IMR-90 (cell line): ENCODE measurements around the gene VPS26C. TPM values are rescaled to one million over a fixed set of nuclear protein-coding genes. Genes with fewer than 3 reads are reported as not detected.

Experiments used
- ATAC-seq: fragments of 200-7000 bp; cut with Tn5 transposase; 2 replicates; pipeline ENCODE4 v1.9.1; 2020; ENCODE audit warnings: low read depth, mild to moderate bottlenecking, moderate library complexity
- BruUV-seq: library from RNA; stranded (reverse); fragments of 400-500 nt; replicated peaks from 2 replicates; lab custom pipeline; 2021; lab: Mats Ljungman, UMichigan
- CTCF ChIA-PET: fragments of 300-600 bp; formaldehyde crosslinking; extraction: SDS; loops from one replicate; lab custom pipeline; 2021; ENCODE audit warnings: antibody characterized with exemption; lab: Yijun Ruan, JAX
- POLR2A ChIA-PET: fragments of 300-600 bp; sonication (Branson Sonifier 250); formaldehyde crosslinking; loops from one replicate; lab custom pipeline; 2022; ENCODE audit warnings: antibody characterized with exemption; ENCODE audit not compliant: unreplicated experiment; lab: Charles Lee
- DNase-seq: peaks from one replicate; pipeline ENCODE4 v3.0.0; 2013
- H2AFZ ChIP-seq: replicated peaks from 2 replicates; pipeline ENCODE3; 2013; ENCODE audit warnings: low read length, mild to moderate bottlenecking; ENCODE audit not compliant: poor library complexity
- H2AK5ac ChIP-seq: 2 replicates; pipeline ENCODE4 v1.6.1; 2013; ENCODE audit warnings: low read depth, low read length, inconsistent platforms
- H2AK9ac ChIP-seq: replicated peaks from 2 replicates; pipeline ENCODE3; 2013; ENCODE audit warnings: mild to moderate bottlenecking, low read depth, low read length, moderate library complexity; ENCODE audit not compliant: poor library complexity
- H2BK120ac ChIP-seq: 2 replicates; pipeline ENCODE4 v1.6.1; 2013; ENCODE audit warnings: low read depth, low read length, inconsistent platforms
- H2BK15ac ChIP-seq: 3 replicates; pipeline ENCODE4 v1.6.1; 2013; ENCODE audit warnings: low read depth, low read length, inconsistent platforms
- H2BK20ac ChIP-seq: 2 replicates; pipeline ENCODE4 v1.6.1; 2013; ENCODE audit warnings: low read depth, mild to moderate bottlenecking, inconsistent platforms, low read length, moderate library complexity
- H2BK5ac ChIP-seq: 2 replicates; pipeline ENCODE4 v1.6.1; 2013; ENCODE audit warnings: mild to moderate bottlenecking, low read depth, low read length, inconsistent platforms; ENCODE audit not compliant: poor library complexity, severe bottlenecking
- H3K14ac ChIP-seq: replicated peaks from 2 replicates; pipeline ENCODE4 v1.6.1; 2013; ENCODE audit warnings: low read depth, low read length, inconsistent platforms
- H3K18ac ChIP-seq: 2 replicates; pipeline ENCODE4 v1.6.1; 2013; ENCODE audit warnings: low read depth, low read length, control low read depth
- H3K23ac ChIP-seq: 2 replicates; pipeline ENCODE4 v1.6.1; 2013; ENCODE audit warnings: low read depth, low read length, inconsistent platforms
- H3K27ac ChIP-seq: 2 replicates; pipeline ENCODE4 v1.5.1; 2013; ENCODE audit warnings: mild to moderate bottlenecking, control low read depth, low read length; ENCODE audit not compliant: insufficient read depth
- H3K27me3 ChIP-seq: 2 replicates; pipeline ENCODE4 v1.6.1; 2013; ENCODE audit warnings: low read length; ENCODE audit not compliant: control insufficient read depth, insufficient read depth
- H3K36me3 ChIP-seq: 2 replicates; pipeline ENCODE4 v1.6.1; 2013; ENCODE audit warnings: low read length, mixed read lengths; ENCODE audit not compliant: control insufficient read depth, insufficient read depth
- H3K4ac ChIP-seq: 2 replicates; pipeline ENCODE4 v1.6.1; 2013; ENCODE audit warnings: low read depth, low read length, inconsistent platforms
- H3K4me1 ChIP-seq: 2 replicates; pipeline ENCODE4 v1.6.1; 2013; ENCODE audit warnings: low read length, mixed read lengths; ENCODE audit not compliant: control insufficient read depth, insufficient read depth
- H3K4me2 ChIP-seq: 2 replicates; pipeline ENCODE4 v1.6.1; 2013; ENCODE audit warnings: low read depth, mild to moderate bottlenecking, control low read depth, low read length, moderate library complexity
- H3K4me3 ChIP-seq: 2 replicates; pipeline ENCODE4 v1.5.1; 2013; ENCODE audit warnings: low read depth, mild to moderate bottlenecking, control low read depth, low read length, moderate library complexity; ENCODE audit not compliant: insufficient read depth
- H3K56ac ChIP-seq: 2 replicates; pipeline ENCODE4 v1.6.1; 2013; ENCODE audit warnings: low read length, inconsistent platforms; ENCODE audit not compliant: insufficient read depth; ENCODE audit errors: extremely low read depth
- H3K79me1 ChIP-seq, 2 experiments: 2 replicates each; pipeline ENCODE4 v1.6.1; 2013; ENCODE audit warnings: low read length in 2 of 2, inconsistent platforms in 1 of 2, low read depth in 1 of 2
- H3K9ac ChIP-seq: 2 replicates; pipeline ENCODE4 v1.6.1; 2013; ENCODE audit warnings: low read depth, low read length, control low read depth
- H3K9me1 ChIP-seq: 2 replicates; pipeline ENCODE4 v1.6.1; 2013; ENCODE audit warnings: low read length, inconsistent platforms; ENCODE audit not compliant: insufficient read depth
- H3K9me3 ChIP-seq: 2 replicates; pipeline ENCODE4 v1.6.1; 2013; ENCODE audit warnings: low read length; ENCODE audit not compliant: control insufficient read depth, insufficient read depth
- H4K20me1 ChIP-seq: 2 replicates; pipeline ENCODE4 v1.6.1; 2013; ENCODE audit warnings: low read length, inconsistent platforms; ENCODE audit not compliant: insufficient read depth
- H4K5ac ChIP-seq: 2 replicates; pipeline ENCODE4 v1.6.1; 2013; ENCODE audit warnings: mild to moderate bottlenecking, low read depth, low read length, control low read depth
- H4K8ac ChIP-seq, 2 experiments: 2 replicates each; pipeline ENCODE4 v1.6.1; 2013; ENCODE audit warnings: low read depth in 2 of 2, low read length in 2 of 2, control low read depth in 1 of 2, inconsistent platforms in 1 of 2
- H4K91ac ChIP-seq: 2 replicates; pipeline ENCODE4 v1.6.1; 2013; ENCODE audit warnings: low read depth, low read length, inconsistent platforms; ENCODE audit not compliant: insufficient read depth
- CEBPB ChIP-seq: IDR thresholded peaks from 2 replicates; pipeline ENCODE4 v1.6.1; 2012; ENCODE audit warnings: low read depth, low read length, improper control_type of control experiment
- POLR2A ChIP-seq: IDR thresholded peaks from 2 replicates; pipeline ENCODE4 v1.6.1; 2012; ENCODE audit warnings: mild to moderate bottlenecking, low read depth, low read length
- RAD21 ChIP-seq: IDR thresholded peaks from 2 replicates; pipeline ENCODE4 v1.6.1; 2012; ENCODE audit warnings: low read length, improper control_type of control experiment
- WGBS, 2 experiments: methylation state at CpG; one replicate each; pipeline versions ENCODE4 v1.1.5 to v1.1.7; 2013; ENCODE audit warnings: missing lambda C conversion rate in 2 of 2; ENCODE audit not compliant: insufficient read length in 1 of 2; ENCODE audit errors: extremely low coverage in 2 of 2; 5-methylcytosine and 5-hydroxymethylcytosine counted together
- dilution Hi-C: fragments of 300-500 bp; cut with HindIII; formaldehyde crosslinking; loops from one replicate; pipeline ENCODE4 v1.14.3; 2018; ENCODE audit warnings: low sequenced_read_pairs; ENCODE audit not compliant: unreplicated experiment
- in situ Hi-C: fragments of 300-500 bp; cut with MboI; formaldehyde crosslinking; loops from 3 replicates; pipeline ENCODE4 v1.14.3; 2019; ENCODE audit warnings: low sequenced_read_pairs, inconsistent platforms, mixed read lengths
- intact Hi-C: fragments of 100-400 bp; cut with micrococcal nuclease; formaldehyde crosslinking; loops from 2 replicates; pipeline ENCODE4 v1.10.0; 2022
- microRNA-seq, 2 experiments: library from miRNA; stranded (forward) in 1 of 2; unstranded in 1 of 2; fragments of 10-50 nt in 1 of 2; fragments of <30 nt in 1 of 2; gene quantifications in 1 of 2; microRNA quantifications in 1 of 2; one replicate each; pipeline versions ENCODE3 to v1.1.0; 2013 to 2020; ENCODE audit not compliant: insufficient read depth in 1 of 2, insufficient read length in 1 of 2, unreplicated experiment in 1 of 2
- polyA plus RNA-seq, 3 experiments: library from polyadenylated mRNA; depleted of rRNA; stranded (reverse); fragments of >200 nt; gene quantifications; 2 replicates each; pipeline ENCODE4 v1.2.3, GENCODE V29; 2012; ENCODE audit warnings: low replicate concordance in 1 of 3
- small RNA-seq, 5 experiments: library from RNA; depleted of rRNA; stranded (forward); fragments of <200 nt; gene quantifications; one replicate each; pipeline ENCODE3, GENCODE V24; 2012
- total RNA-seq: library from RNA; depleted of rRNA; stranded (reverse); fragments of >200 nt; gene quantifications from 2 replicates; pipeline ENCODE4 v1.2.3, GENCODE V29; 2012; rRNA removed

VPS26C gene
- total and polyA plus RNA-seq, 2 of the 4 experiments (the other 2 are of a cell fraction), result 30.0 to 36.6 TPM

DNA sequence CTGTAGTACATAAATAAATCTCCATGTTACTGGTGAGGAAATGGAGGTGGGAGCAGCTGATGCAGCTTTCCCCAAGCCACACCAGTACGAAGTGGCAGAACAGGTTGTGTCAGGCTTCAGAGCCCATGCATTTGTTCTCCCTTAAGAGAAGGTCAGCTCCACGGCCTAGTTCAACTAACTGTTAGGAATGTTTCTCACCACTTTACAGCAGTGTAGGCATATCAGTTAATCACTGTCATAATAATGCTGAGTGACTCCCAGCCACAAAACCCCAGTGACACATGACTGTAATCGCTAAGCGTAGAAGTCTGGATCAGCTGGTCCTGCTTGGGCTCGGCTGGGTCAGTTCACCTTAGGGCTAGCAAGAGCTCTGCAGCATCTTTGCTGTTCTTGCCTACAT, 90.4 kb downstream of the VPS26C start:
- ATAC-seq (no peak), DNase-seq (no peak)
- H2BK20ac ChIP-seq, result no peak overlapping the region
- peaks cover under 1% of the 10 kb centered on the region; the same call in 1 of the 2 replicates for H3K4me1 ChIP-seq
- H3K14ac ChIP-seq, result no peak overlapping the region
- intact Hi-C loops (no loop called here), dilution Hi-C loops (no loop called here), in situ Hi-C loops (no loop called here)
- H3K4me2 ChIP-seq, result no peak overlapping the region
- ChIA-PET CTCF (no interaction called here), POLR2A (no interaction called here)
- H3K79me1 ChIP-seq, result peaks cover 32 to 45% of the 10 kb centered on the region in 2 experiments
- no peak overlapping the region for H3K4ac ChIP-seq
- H3K18ac ChIP-seq, result no peak overlapping the region
- peaks cover 15% of the 10 kb centered on the region; the same call in 1 of the 2 replicates for H3K9me1 ChIP-seq
- no peak overlapping the region for H2AFZ ChIP-seq
- H2AK5ac ChIP-seq, result no peak overlapping the region
- no peak overlapping the region for H3K9ac ChIP-seq
- peaks cover 53% of the 10 kb centered on the region for H3K36me3 ChIP-seq
- H2AK9ac ChIP-seq, result no peak overlapping the region
- H4K20me1 ChIP-seq, result peaks cover 11% of the 10 kb centered on the region; the same call in 1 of the 2 replicates
- H4K91ac ChIP-seq, result no peak overlapping the region
- H3K4me3 ChIP-seq, result no peak overlapping the region
- H3K23ac ChIP-seq, result no peak overlapping the region
- no peaks in the 10 kb centered on the region for H3K27me3 ChIP-seq
- WGBS, 2 experiments, result 100% methylated on average over 1 of the region's 5 CpGs; no CpG with 5 or more reads in 1 of the 2 experiments
- H2BK15ac ChIP-seq, result no peak overlapping the region
- TF ChIP-seq CEBPB (no peak), POLR2A (no peak), RAD21 (no peak)
- no peaks in the 10 kb centered on the region for H3K9me3 ChIP-seq
- no peak overlapping the region for H3K56ac ChIP-seq
- H4K5ac ChIP-seq, result no peak overlapping the region
- H3K27ac ChIP-seq, result no peak overlapping the region
- H4K8ac ChIP-seq, result no peak overlapping the region
- no TSS peak for BruUV-seq
- H2BK120ac ChIP-seq, result no peak overlapping the region
- no peak overlapping the region for H2BK5ac ChIP-seq

Small RNAs within 50 kb of the gene (microRNA-seq; reads per million reads assigned to microRNA genes)
- gene RN7SL678P (ENCODE audit: insufficient read depth, insufficient read length), result not detected

Small RNAs within 50 kb of the gene (small RNA-seq; reads per million reads assigned to genes)
- gene RN7SL678P, result 0 to 0.17 (median 0) reads per million in 5 experiments

Other genes with a start within 250 kb of the VPS26C start
- gene PIGP, start 194.3 kb downstream of the VPS26C start, total RNA-seq, result 4.1 and 5.6 TPM in 2 replicates
- 11.0 and 15.4 TPM in 2 replicates for gene PIGP, start 194.3 kb downstream of the VPS26C start, polyA plus RNA-seq (2012; rRNA removed)
- 293 and 332 TPM in 2 replicates for gene TTC3, start 194.1 kb downstream of the VPS26C start, total RNA-seq
- 87.8 and 96.7 TPM in 2 replicates for gene TTC3, start 194.1 kb downstream of the VPS26C start, polyA plus RNA-seq (2012; rRNA removed)
- 41.9 and 50.5 TPM in 2 replicates for gene DYRK1A, start 99.4 kb upstream of the VPS26C start, total RNA-seq
- gene DYRK1A, start 99.4 kb upstream of the VPS26C start, polyA plus RNA-seq (2012; rRNA removed), result 18.6 and 22.2 TPM in 2 replicates